ENCODE results near the gene SEMA5A.

Gene SEMA5A, protein sequence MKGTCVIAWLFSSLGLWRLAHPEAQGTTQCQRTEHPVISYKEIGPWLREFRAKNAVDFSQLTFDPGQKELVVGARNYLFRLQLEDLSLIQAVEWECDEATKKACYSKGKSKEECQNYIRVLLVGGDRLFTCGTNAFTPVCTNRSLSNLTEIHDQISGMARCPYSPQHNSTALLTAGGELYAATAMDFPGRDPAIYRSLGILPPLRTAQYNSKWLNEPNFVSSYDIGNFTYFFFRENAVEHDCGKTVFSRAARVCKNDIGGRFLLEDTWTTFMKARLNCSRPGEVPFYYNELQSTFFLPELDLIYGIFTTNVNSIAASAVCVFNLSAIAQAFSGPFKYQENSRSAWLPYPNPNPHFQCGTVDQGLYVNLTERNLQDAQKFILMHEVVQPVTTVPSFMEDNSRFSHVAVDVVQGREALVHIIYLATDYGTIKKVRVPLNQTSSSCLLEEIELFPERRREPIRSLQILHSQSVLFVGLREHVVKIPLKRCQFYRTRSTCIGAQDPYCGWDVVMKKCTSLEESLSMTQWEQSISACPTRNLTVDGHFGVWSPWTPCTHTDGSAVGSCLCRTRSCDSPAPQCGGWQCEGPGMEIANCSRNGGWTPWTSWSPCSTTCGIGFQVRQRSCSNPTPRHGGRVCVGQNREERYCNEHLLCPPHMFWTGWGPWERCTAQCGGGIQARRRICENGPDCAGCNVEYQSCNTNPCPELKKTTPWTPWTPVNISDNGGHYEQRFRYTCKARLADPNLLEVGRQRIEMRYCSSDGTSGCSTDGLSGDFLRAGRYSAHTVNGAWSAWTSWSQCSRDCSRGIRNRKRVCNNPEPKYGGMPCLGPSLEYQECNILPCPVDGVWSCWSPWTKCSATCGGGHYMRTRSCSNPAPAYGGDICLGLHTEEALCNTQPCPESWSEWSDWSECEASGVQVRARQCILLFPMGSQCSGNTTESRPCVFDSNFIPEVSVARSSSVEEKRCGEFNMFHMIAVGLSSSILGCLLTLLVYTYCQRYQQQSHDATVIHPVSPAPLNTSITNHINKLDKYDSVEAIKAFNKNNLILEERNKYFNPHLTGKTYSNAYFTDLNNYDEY

DNA sequence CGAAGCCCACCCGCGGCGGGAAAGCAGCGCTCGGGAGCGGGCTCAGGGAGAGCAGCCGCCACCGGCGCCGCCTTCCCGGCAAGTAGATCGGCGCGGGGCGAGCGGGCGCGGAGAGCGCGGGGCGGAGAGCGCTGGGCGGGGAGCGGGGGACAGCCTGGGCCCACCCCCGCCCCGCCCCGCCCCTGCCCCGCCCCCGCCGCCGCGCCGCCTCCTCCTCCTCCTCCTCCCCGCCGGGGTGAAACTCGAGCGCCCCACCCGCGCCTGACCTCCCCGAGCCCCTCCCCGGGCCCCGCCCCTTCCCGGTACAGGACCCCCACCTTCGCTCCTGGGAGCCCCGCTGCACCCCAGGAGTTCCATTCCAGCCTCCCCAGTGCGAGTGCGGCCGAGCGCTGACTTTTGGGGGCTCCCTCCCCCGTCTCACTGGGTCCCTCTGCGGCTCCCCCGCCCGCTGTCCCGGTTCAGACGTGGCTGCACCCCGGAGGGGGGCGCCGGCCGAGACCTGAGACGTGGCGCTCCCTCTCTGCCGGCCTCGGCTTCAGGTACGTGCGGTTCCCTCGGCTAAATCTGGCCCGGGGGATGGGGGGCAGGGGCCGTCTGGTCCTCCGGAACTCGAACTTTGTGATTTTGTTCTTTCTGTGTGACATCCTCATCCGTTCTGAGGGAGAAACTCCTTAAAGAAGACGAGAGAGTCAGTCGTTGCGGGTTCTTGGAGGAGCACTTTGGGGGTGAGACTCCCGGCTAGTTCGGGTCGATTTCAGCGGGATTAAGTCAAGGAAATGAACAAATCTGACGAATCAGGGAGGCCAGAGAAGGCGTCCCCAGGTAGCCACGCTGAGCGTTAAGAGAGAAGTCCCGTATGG, at the start of gene SEMA5A:
Gene SEMA5A (minus strand): TSS at position 84 of the 860 bp plus-strand sequence. CDS start 166,129 bp downstream, outside the sequence.
- no peak within 1 kb of the TSS for H3K27ac ChIP-seq
- TF ChIP-seq, protein P1, sequence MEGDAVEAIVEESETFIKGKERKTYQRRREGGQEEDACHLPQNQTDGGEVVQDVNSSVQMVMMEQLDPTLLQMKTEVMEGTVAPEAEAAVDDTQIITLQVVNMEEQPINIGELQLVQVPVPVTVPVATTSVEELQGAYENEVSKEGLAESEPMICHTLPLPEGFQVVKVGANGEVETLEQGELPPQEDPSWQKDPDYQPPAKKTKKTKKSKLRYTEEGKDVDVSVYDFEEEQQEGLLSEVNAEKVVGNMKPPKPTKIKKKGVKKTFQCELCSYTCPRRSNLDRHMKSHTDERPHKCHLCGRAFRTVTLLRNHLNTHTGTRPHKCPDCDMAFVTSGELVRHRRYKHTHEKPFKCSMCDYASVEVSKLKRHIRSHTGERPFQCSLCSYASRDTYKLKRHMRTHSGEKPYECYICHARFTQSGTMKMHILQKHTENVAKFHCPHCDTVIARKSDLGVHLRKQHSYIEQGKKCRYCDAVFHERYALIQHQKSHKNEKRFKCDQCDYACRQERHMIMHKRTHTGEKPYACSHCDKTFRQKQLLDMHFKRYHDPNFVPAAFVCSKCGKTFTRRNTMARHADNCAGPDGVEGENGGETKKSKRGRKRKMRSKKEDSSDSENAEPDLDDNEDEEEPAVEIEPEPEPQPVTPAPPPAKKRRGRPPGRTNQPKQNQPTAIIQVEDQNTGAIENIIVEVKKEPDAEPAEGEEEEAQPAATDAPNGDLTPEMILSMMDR (conservative IDR thresholded peaks at IDR 0.05): no peak

DNA sequence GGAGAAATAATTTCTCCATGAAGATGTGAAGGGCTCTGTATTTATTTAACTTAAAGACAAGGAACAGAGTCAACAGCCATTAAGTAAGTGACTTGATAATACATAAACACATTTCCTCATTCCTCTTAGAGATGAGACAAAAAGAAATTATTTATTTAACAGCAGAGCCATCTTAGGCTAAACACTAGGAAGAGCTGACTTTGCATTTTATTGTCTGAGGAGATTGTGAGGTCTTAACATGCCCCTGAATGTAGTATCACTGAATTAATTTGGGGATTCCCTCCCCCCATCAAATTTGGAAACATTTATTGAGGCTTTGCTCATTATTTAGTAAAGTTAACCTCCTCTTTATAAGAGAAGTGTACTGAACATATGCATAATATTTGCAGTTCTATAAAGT, 49.0 kb upstream of the SEMA5A start:
- TF ChIP-seq, protein P1 (conservative IDR thresholded peaks at IDR 0.05): no peak
- H3K27ac ChIP-seq: no peak overlapping the region

DNA sequence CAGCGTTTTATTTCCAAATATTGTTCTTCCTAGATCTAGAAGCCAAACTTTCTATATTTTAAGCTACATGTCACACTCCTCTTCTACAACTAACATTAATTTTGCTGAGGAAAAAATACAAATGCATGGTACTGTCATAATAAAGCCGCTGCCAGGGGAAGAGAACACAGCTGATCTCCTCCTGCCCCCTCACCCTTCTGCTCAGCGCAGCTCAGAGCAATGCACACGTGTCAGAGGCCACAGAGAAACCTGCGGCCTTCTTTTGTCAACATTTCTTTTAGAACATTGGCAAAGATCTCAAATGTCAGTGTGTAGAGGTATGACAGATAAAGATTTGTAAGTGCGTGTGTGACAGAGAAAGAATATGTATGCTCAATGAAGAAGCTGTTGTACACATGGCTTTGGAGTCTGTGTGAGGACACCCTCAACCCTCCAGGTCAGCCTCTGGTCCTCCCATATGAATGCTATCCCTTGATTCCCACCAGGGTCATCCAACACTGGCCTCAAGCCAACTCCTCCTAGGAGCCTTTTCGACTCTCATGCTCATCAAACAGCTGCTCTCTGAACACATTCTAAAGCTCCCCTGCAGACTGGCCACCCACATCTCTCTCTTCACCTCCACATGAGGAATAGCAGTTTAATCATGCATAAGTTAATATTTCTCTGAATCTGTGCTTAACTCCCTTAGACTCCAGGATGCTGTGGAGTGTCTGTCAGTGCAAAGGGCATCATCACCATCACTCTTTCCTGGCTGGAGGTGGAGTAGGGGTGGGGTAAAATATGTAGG, 43.4 kb upstream of the SEMA5A start:
- no peak overlapping the region for H3K27ac ChIP-seq
- TF ChIP-seq, protein P1 (conservative IDR thresholded peaks at IDR 0.05): no peak

DNA sequence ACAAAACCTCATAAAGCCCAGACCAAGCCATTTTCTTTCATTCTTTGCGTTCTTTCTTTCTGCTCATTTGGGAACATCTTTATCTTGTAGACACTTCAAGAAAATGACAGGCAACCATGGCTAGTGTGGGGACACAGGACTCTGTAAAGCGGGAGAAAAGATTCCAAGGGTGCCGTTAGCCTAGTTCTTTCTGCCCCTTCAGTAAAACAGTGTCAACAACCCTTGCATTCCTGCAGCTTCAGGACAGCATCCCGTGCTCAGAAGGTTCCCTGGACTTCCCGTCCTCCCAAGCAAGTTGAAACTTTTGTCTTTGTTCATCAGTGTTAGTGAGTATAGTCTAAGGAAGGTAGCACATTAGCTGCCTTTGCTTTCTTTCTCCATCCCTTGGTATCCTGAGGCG, 42.4 kb upstream of the SEMA5A start:
- TF ChIP-seq, protein P1 (conservative IDR thresholded peaks at IDR 0.05): no peak
- H3K27ac ChIP-seq: no peak overlapping the region

DNA sequence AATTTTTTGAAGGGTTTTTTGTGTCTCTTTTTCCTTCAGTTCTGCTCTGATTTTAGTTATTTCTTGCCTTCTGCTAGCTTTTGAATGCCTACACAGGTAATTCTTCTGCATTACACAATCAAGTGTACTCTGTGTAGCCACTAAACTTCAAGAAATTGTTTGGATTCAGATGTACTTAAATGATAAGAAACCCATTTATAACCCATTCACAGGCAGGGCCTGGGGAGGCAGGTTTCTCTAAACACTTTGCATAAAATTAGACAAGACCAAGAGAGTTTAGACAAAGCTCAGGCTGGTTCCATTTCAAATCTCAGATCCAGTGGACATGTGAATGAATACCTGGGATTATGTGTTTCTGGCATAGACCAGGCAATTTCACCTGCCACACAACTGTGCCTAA, 41.3 kb upstream of the SEMA5A start:
- TF ChIP-seq, protein P1 (conservative IDR thresholded peaks at IDR 0.05): no peak
- peak overlapping the region; percentile 8; the same call in 1 of the 2 replicates for H3K27ac ChIP-seq

DNA sequence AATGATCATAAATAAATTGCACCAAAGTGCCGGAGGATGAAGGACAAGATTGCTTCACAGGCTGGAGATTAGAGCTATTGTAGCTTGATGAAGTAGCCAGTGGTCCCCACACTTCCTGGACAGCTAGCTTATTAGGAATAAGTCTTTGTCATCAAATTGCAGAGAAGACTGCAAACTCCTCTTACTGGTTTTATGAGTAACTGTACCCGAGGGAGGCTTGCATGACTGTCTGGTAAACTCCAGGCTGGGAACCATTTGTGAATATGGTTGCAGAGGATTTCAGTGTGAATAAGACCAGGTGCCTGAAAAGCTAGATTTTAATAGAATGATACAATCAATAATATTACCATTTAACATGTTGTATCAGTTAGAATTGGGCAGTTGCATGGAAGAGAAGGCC, 36.5 kb upstream of the SEMA5A start:
- TF ChIP-seq, protein P1 (conservative IDR thresholded peaks at IDR 0.05): no peak

More for the DNA sequence above, 36.5 kb upstream of the SEMA5A start:
- no peak overlapping the region for H3K27ac ChIP-seq

Measured in VCaP (cell line).